ENCODE data around the gene ZBTB49.

ZBTB49 gene

DNA sequence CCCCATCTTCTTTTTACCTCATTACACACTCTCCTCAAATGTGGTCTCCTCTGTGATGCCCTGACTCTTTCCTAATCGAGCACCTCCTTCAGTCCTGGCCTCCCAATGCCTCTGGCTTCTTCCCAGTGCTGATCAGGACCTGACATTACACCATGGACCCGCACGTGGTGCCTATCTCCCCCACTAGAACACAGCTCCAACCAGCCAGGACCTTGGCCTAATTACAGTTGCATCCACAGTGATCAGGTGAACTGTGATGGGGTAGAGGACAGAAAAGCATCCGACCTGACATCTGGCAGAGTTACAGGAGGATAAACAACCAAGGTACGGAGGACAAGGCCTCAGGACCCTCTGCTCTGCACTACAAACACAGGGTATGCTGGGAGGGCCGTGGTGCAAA is 12.5 kb upstream of the ZBTB49 start:
- no peak for DNase-seq (ENCODE audit: low read depth, low spot score)

DNA sequence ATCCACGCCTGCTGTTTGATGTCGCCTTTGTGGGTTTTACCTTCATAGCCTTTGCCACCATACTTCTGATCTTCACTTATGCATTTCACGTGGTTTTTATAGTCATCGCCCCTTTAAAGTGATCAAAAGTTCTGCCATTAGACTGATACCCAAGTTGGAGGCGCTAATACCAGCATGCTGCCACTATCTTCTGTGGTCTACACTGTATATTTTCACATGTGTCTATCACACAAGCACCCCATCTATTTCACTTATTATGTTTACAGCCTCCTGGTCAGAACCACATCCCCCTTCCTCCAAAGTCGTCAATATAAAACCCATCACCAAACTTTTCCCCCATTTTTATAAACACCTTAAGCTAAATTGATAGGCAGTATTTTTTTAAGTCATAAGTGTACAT is 8.3 kb upstream of the ZBTB49 start:
- no peak for DNase-seq (ENCODE audit: low read depth, low spot score)

DNA sequence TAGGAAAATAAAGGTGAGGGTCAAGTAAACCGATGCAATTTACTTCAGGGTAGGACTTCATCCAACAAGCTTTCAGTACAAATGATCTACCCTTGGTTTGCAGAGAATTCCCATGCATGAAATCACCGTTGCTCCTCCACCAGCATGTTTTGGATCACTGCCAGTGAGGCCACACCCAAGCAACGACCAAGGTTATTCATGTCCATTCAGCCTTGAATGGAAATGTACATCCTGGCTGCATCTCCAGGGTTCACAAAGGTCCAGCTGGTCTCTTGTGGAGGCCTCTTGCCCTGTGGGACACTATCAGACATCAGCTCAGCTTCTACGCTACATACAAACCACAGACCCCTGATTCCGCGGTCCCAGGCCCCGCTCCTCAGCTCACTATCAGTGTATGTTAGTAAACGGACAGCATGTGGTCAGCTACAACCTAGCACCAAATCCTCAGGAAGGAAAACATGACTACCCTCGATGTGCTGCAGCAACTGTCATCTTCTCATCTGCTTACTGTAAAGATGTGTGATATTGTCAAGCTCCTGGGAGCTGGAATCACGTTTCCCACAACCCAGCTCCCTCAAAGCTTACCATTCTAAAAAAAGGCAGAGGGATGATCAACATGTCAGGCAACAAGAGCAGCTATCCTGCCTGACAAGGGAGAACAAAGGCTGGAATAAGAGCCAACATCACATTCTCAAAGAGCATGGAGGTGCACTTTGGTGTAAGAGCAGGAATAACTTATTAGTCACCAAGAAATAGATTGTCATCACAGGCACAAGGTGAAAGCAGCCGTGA is 5.0 kb upstream of the ZBTB49 start:
- DNase-seq (ENCODE audit: low read depth, low spot score): no peak

DNA sequence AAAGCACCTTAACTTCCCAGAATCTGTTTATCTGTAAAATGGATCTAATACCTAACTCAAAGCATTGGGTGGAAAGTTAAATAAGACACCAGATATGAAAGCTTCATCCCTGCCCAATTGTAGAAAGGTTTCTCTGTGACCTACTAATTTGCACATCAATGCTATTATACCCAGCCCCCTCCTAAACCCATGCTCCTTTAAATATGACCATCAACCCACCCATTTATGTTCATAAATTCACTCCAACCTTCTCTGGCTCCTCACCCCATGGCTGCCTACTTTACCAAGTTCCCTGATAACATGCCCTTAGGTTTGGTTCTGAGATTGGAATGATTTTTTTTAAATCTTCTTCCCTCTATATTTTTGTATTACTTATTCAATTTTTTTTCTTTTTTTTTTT is 2.0 kb upstream of the ZBTB49 start:
- DNase-seq (ENCODE audit: low read depth, low spot score): no peak

DNA sequence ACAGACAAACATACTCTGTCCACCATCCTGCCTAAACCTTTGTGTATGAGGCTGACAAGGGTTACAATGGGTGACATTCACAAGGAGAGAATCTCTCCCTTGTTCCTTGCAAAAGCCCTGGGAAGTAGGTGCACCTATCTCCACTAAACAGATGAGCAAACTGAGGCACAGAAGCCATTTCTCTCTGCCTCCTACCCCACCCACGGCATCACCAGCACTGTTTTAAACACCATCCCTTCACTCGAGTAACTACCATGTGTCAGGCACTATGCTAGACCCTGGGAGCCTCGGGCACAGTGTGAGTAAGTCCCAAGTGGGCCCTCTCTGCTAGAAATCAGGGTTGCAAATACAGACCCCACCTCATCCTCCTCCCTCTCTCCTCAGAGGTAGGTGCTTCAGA is 996 bp upstream of the ZBTB49 start:
- DNase-seq (ENCODE audit: low read depth, low spot score): no peak

DNA sequence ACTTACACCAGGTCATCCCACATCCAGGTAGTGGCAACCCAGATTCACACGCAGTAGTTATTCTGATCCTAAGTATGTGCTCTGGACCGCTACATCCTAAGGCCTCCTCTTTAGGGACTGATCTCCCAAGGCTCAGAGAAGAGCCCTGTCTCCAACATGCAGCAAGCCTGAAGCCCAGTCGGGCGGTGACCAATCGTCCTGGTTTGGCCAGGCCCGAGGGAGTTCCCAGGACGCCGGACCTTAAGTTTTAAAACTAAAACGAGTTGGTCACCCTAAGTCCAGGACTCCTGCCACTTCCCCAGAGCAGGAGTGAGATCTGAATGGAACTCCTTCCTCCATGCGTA is 482 bp upstream of the ZBTB49 start:
- no peak for DNase-seq (ENCODE audit: low read depth, low spot score)

DNA sequence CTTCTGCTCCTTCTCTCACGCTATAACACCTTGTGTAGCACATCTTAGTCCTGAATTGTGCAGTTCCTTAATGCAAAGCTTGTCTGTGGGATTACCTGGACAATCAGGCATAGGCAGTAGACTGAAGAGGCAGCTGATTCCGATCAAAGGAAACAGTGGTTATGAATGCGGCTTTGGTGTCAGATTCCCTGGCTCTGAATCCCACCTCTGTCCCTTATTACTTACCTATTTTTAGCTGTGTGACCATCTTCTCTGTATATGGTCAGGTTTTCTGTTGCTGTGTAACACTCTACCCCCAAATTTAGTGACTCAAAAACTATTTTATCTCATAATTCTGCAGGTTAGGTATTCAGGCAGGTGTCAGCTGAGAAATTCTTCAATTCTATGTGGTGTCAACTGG is 3.2 kb downstream of the ZBTB49 start:
- no peak for DNase-seq (ENCODE audit: low read depth, low spot score)

DNA sequence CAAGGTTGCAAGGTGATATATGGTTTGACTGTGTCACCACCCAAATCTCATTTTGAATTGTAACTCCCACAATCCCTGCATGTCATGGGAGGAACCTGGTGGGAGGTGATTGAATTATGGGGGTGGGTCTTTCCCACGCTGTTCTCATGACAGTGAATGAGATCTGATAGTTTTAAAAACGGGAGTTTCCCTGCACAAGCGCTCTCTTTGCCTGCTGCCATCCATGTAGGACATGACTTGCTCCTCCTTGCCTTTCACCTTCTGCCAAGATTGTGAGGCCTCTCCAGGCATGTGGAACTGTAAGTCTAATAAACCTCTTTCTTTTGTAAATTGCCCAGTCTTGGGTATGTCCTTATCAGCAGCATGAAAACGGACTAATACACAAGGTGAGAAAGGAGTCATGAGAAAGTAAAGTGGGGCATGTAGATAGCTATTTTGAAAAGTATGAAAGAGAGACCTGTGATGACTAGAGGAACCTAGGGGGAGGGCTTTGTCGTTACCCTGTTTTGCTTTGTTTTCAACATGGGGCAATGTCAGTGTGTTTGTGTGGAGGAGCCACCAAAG is 6.3 kb downstream of the ZBTB49 start:
- DNase-seq (ENCODE audit: low read depth, low spot score): no peak

DNA sequence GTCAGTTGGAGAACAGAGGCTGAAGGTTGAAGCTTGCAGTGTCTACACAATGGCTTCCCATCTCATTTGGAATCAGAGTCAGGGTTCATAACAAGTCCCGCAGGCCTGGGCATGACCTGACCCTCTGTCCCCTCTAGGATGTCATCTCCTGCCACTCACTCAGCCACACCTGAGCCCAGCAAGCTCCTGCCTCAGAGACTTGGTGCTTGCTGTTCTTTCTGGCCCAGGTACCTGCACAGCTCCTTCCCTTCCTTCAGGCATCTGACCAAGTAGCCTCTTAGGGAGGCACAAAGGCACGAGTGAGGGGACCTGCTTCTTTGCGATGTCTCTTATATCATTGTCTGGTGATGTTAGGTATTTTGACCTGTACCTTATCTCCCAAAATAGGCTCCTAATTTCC is 9.0 kb downstream of the ZBTB49 start:
- DNase-seq (ENCODE audit: low read depth, low spot score): no peak

DNA sequence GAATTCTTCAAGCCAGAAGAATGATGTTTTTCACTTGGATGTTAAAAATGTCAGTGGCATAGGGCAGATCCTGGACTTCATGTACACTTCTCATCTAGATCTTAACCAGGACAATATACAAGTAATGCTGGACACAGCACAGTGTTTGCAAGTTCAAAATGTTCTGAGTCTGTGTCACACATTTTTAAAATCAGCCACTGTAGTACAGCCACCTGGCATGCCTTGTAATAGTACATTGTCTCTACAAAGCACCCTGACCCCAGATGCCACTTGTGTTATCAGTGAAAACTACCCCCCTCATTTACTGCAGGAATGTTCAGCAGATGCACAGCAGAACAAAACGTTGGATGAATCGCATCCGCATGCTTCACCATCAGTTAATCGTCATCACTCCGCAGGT is 11.9 kb downstream of the ZBTB49 start:
- DNase-seq (ENCODE audit: low read depth, low spot score): no peak

DNA sequence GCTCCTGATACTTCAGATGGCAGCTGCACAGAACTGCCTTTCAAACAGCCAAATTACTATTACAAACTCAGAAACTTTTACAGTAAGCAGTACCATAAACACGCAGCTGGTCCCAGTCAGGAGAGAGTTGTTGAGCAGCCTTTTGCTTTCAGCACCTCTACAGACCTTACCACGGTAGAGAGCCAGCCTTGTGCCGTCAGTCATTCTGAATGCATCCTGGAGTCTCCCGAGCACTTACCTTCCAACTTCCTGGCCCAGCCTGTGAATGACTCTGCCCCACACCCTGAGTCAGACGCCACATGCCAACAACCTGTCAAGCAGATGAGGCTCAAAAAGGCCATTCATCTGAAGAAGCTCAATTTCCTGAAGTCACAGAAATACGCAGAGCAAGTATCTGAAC is 12.4 kb downstream of the ZBTB49 start:
- DNase-seq (ENCODE audit: low read depth, low spot score): no peak

DNA sequence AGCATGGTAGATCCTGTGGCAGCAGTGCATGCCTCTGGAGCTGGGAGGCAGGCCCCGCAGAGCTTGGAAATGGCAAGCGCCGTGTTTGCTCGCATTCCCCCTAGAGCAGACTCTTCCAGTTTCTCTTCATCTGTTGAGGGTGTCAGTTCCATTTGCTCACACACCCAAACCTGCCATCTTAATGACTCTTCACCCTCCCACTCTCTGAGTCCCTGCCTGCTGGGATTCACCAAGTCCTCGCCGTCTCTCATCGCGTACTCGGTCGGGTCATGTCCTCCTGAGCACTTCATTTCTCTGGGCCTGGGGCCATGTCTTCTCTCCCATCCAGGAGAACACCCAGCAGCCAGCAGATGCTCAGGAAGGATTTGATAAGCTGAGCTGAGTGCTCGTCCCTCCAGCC is 16.9 kb downstream of the ZBTB49 start:
- no peak for DNase-seq (ENCODE audit: low read depth, low spot score)

DNA sequence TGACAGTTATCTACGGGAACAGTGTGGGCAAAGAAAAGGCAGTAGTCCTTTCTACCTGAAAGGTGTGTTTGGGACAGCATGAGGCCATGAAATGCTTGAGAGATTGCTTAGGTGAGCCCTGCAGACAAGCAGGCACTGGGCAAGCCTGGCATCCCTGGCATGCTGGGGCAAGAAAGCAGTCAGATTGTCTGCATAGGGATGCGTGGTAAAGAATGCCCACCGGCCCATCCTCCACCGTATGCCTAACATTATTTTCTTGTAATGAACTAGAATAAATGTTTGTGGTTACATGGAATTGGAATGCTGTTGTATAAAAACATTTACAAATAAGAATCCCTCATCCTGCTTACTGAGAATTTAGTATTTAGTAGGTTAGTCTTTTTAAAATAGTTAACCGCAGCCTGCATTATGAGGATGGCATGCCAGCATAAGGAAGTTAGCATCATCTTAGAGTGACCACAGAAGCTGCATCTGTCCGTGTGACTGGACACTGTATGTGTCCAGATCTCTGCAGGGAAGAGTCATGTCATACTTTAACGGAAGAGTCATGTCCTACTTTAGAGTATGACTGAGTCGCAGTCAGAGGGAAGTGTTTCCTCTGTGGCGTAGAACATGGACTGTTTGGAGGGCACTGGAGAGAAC is 18.9 kb downstream of the ZBTB49 start:
- DNase-seq (ENCODE audit: low read depth, low spot score): no peak

DNA sequence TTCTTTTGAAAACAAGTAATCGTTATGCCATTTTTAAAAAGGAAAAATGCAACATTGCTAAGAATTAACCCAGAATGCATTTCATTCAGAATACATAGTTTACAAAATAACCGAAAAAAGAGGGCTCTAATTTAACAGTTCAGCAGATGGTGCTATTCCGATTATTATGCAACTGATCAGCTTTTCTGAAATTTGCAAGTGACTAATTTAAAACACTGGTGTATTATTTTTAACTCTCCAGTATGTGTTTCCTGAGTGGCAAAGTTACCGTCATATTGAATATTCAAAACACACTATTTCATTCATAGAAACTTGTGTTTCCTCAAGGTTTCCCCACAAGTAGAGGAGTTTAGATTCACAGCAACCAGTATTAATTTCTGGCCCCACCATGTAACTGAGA is 21.1 kb downstream of the ZBTB49 start:
- DNase-seq (ENCODE audit: low read depth, low spot score): no peak

DNA sequence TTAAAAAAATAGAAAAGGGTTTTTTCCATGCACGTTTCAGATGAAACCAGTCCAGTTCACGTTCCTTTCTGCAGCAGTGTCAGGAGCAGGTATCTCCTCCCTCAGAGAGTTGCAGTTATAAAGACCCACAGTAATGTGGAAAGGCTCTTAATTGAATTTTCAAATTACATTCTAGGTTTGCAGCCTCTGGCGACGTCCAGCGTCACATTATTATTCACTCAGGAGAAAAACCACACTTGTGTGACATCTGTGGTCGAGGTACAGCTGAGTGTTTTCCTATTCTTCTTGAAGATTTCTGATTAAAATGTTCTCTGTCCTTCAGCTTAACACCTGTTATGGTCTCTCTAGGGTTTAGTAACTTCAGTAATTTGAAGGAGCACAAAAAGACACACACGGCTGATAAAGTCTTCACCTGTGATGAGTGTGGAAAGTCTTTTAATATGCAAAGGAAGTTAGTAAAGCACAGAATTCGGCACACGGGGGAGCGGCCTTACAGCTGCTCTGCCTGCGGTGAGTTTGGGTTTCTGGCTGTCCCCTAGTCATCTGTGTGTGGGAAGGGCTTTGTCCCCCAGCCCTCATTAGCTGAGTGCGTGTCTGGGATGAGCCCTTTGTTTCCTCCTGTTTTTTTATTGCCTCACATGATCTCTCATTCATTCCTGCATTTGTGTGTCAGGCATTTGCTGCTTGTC is 25.6 kb downstream of the ZBTB49 start:
- DNase-seq (ENCODE audit: low read depth, low spot score): no peak

DNA sequence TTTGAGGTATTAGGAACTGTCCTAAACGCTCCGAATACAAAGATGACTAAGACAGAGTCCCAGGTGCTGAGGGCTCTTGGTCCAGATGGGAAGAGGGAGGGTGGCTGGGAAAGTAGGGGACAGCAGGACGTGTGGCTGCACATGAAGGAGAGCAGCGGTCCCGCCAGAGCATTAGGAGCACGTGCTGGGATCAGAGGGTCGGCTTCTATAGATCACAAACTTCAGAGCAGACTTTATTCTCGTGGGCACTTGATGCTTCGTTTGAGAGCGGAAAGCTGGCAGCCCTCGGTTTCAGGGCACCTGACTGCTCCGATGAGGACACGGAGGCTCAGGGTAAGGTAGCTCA is 26.1 kb downstream of the ZBTB49 start:
- no peak for DNase-seq (ENCODE audit: low read depth, low spot score)

DNA sequence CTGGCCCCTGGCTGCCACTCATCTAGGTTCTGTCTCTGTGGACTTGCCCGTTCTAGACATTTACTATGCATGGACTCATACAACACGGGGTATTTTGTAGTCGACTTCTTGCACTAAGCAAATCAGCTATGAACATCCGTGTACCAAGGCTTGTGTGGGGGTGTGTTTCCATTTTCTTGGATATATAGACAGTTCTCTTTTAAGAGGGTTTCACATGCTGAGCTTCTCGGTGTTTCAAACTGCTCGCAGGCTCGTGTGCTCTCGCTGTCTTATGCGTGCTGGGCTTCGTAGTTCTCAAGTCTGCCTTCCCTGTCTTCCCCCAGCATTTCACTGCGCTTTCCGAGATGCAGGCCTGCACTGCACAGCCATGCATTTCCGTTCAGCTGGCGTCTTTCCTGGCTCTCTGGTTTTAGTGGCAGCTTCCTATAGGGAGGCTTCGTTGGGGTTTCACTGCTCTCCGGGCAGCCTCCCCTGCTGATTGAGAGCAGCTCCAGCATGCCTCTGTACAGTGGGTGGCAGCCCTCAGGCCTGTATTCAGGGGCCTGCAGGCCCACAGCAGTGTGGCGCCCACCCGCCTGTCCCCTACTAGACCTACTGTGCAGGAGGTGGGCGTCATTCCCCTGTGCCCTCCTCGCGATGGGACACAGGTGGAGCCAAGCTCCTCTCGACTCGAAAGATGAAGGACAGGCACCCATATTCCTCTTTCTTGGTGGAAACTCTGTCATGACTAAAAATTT is 27.6 kb downstream of the ZBTB49 start:
- no peak for DNase-seq (ENCODE audit: low read depth, low spot score)

DNA sequence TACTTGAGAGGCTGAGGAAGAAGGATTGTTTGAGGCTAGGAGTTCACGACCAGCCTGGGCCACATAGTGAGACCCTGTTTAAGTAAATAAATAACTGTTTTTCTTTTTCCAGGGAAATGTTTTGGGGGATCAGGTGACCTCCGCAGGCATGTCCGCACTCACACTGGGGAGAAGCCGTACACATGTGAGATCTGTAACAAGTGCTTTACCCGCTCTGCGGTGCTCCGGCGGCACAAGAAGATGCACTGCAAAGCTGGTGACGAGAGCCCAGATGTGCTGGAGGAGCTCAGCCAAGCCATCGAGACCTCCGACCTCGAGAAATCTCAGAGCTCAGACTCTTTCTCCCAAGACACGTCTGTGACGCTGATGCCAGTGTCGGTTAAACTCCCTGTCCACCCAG is 30.5 kb downstream of the ZBTB49 start:
- no peak for DNase-seq (ENCODE audit: low read depth, low spot score)

DNA sequence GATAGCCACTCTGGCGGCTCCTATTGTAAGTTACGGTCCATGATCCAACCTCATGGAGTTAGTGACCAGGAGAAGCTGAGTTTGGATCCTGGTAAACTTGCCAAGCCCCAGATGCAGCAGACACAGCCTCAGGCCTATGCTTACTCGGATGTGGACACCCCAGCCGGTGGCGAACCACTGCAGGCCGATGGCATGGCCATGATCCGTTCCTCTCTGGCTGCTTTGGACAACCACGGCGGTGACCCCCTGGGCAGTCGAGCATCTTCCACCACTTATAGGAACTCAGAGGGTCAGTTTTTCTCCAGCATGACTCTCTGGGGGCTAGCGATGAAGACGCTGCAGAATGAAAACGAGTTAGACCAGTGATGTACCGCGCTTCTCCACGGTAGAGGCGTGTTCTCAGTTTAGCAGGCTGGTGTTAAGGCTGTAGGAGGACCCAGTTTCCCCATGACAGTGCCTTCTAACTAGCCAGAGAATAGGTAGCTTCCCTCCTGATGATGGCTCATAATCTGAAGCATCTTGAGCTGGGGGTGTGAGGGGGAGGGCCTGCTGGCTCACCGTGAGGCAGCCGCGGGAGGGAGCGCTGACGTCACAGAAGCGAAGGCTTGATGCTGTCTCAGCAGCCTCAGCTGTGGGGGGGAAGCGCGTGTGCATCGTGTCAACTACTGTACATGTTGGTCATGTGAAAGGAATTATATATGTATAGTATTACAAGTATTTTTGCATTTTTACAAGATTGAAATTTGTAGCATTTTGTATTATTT is 31.1 kb downstream of the ZBTB49 start:
- DNase-seq (ENCODE audit: low read depth, low spot score): no peak

DNA sequence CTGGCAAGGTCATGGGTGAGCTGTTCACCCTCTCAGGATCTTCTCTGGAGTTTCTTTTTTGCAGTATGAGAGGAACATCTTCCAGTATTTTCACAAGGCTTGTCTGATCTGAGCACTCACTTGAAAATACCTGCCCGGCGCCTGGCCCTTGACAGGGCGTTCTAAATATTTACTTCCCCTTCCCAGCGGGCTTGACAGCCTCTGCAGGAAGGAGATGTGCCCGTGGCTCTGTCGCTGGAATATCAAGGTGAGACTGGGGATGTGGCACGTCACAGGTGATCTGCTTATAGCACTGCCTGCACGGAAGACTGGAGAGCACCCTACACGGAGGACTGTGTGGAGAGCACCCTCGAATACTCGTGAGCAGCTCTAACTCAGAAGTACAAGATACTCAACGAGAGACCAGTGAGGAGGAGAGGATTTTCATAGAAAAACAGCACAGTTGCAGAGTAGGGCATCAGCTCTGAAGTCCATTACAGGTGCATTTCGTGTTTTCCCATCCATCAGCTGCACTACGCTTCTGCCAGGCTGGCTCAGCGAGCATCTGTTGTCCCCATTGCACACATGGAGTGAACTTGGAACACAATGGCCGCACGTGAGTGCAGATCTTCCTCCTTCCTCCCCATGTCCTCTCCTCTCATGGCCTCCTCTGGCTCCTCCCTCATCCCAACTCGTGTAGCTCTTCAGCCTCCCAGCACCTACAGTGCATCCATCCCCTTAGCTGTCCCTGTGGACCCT is 32.1 kb downstream of the ZBTB49 start:
- DNase-seq (ENCODE audit: low read depth, low spot score): no peak
